K562 (cell line): ENCODE measurements around the gene ADGRF5. TPM values are rescaled to one million over a fixed set of nuclear protein-coding genes. Genes with fewer than 3 reads are reported as not detected.

ENCODE experiments used
- DPF2 ChIP-seq: fragments of 450-650 bp; IDR thresholded peaks from 2 replicates; pipeline ENCODE4 v1.6.1; 2016
- GMEB1 ChIP-seq: fragments of 250-450 bp; sonication (Bioruptor Pico); IDR thresholded peaks from 2 replicates; pipeline ENCODE4 v1.4.0; 2020; ENCODE audit warnings: mild to moderate bottlenecking
- HDAC6 ChIP-seq: IDR thresholded peaks from 2 replicates; pipeline ENCODE4 v1.6.1; 2012; ENCODE audit warnings: low read depth, mild to moderate bottlenecking, control low read depth, inconsistent platforms, low read length, moderate library complexity
- HIVEP1 ChIP-seq: fragments of 250-450 bp; sonication (Bioruptor Pico); IDR thresholded peaks from 2 replicates; pipeline ENCODE4 v1.4.0; 2020; ENCODE audit warnings: mild to moderate bottlenecking
- KLF10 ChIP-seq: fragments of 250-450 bp; sonication (Bioruptor Pico); IDR thresholded peaks from 2 replicates; pipeline ENCODE4 v1.6.1; 2021; ENCODE audit warnings: matching md5 sums
- LARP7 ChIP-seq: fragments of 450-650 bp; IDR thresholded peaks from 2 replicates; pipeline ENCODE4 v1.6.1; 2016
- MCM7 ChIP-seq, 2 experiments: fragments of 450-650 bp; IDR thresholded peaks; 2 replicates each; pipeline ENCODE4 v1.6.1; 2016 to 2018
- RB1 ChIP-seq: fragments of 450-650 bp; IDR thresholded peaks from 2 replicates; pipeline ENCODE4 v1.6.1; 2017; ENCODE audit warnings: low read depth, mild to moderate bottlenecking
- RFX1 ChIP-seq: fragments of 450-650 bp; IDR thresholded peaks from 2 replicates; pipeline ENCODE4 v1.6.1; 2016; ENCODE audit warnings: mild to moderate bottlenecking, moderate library complexity
- SMC3 ChIP-seq: conservative IDR thresholded peaks from 2 replicates; pipeline ENCODE4 v1.6.1; 2011; ENCODE audit warnings: low read depth, low read length, improper control_type of control experiment; ENCODE audit not compliant: insufficient read depth
- SOX6 ChIP-seq: fragments of 450-650 bp; IDR thresholded peaks from 2 replicates; pipeline ENCODE4 v1.6.1; 2014; ENCODE audit warnings: mild to moderate bottlenecking
- TSC22D4 ChIP-seq: fragments of 450-650 bp; IDR thresholded peaks from 2 replicates; pipeline ENCODE4 v1.6.1; 2016; ENCODE audit warnings: missing genetic modification characterization, missing biosample characterization, control low read depth
- U2AF2 ChIP-seq: fragments of 200-400 bp; formaldehyde crosslinking; optimal IDR thresholded peaks from 2 replicates; pipeline ENCODE3; 2017; ENCODE audit warnings: low read depth, mild to moderate bottlenecking, low read length
- ZC3H11A ChIP-seq: IDR thresholded peaks from 2 replicates; pipeline ENCODE4 v1.6.1; 2012; ENCODE audit warnings: low read depth, low read length, improper control_type of control experiment
- ZNF639 ChIP-seq, 2 experiments: fragments of 200-800 bp in 1 of 2; sonication (Bioruptor generic) in 1 of 2; sonication (generic) in 1 of 2; formaldehyde crosslinking in 1 of 2; IDR thresholded peaks in 1 of 2; conservative IDR thresholded peaks in 1 of 2; 2 replicates each; pipeline versions ENCODE4 v1.5.0 to v1.6.1; 2016 to 2020; ENCODE audit warnings: missing compliant biosample characterization in 1 of 2, missing genetic modification characterization in 1 of 2, missing genetic modification reagents in 1 of 2
- polyA plus RNA-seq, 8 experiments: library from polyadenylated mRNA; depleted of rRNA in 4 of 8; stranded (reverse) in 5 of 8; unstranded in 3 of 8; fragments of >200 nt; fragmentation: Nextera tagmentation in 2 of 8; fragmentation: Illumina TruSeq in 1 of 8; extraction: Ambion mirVana in 2 of 8; extraction: Trizol in 1 of 8; gene quantifications; 2 replicates each; pipeline versions ENCODE4 v1.2.1 to v1.2.3, GENCODE V29; 2011 to 2014; ENCODE audit warnings: inconsistent platforms in 1 of 8, missing spikeins in 1 of 8
- total RNA-seq, 7 experiments: library from RNA; depleted of rRNA in 6 of 7; stranded (reverse); fragments of >200 nt in 6 of 7; fragmentation: Illumina TruSeq in 2 of 7; extraction: Trizol in 2 of 7; gene quantifications; 2 replicates each; pipeline versions ENCODE4 v1.2.1 to v1.2.3, GENCODE V29; 2011 to 2021; ENCODE audit warnings: low replicate concordance in 1 of 7
- TF ChIP-seq, protein P1 (sequence below): sonication (generic); formaldehyde crosslinking; IDR thresholded peaks from 2 replicates; pipeline ENCODE4 v1.8.0; 2022; ENCODE audit warnings: missing genetic modification reagents, mild to moderate bottlenecking, borderline replicate concordance
- TF ChIP-seq, protein P2 (sequence below): fragments of 450-650 bp; formaldehyde crosslinking; IDR thresholded peaks from 2 replicates; pipeline ENCODE4 v1.4.0; 2020; ENCODE audit warnings: mild to moderate bottlenecking, moderate library complexity

Gene ADGRF5
- total and polyA plus RNA-seq, 9 of the 15 experiments (the other 6 are each of a cell fraction or from before 2014, with no cell fraction given), result 0.07 TPM; not detected in 8

- TF ChIP-seq, protein P1, sequence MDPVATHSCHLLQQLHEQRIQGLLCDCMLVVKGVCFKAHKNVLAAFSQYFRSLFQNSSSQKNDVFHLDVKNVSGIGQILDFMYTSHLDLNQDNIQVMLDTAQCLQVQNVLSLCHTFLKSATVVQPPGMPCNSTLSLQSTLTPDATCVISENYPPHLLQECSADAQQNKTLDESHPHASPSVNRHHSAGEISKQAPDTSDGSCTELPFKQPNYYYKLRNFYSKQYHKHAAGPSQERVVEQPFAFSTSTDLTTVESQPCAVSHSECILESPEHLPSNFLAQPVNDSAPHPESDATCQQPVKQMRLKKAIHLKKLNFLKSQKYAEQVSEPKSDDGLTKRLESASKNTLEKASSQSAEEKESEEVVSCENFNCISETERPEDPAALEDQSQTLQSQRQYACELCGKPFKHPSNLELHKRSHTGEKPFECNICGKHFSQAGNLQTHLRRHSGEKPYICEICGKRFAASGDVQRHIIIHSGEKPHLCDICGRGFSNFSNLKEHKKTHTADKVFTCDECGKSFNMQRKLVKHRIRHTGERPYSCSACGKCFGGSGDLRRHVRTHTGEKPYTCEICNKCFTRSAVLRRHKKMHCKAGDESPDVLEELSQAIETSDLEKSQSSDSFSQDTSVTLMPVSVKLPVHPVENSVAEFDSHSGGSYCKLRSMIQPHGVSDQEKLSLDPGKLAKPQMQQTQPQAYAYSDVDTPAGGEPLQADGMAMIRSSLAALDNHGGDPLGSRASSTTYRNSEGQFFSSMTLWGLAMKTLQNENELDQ (CRISPR knock-in tag), result no peak
- no peak for TF ChIP-seq HDAC6
- no peak for TF ChIP-seq LARP7
- no peak for TF ChIP-seq HIVEP1 (CRISPR knock-in tag)
- TF ChIP-seq, protein P2, sequence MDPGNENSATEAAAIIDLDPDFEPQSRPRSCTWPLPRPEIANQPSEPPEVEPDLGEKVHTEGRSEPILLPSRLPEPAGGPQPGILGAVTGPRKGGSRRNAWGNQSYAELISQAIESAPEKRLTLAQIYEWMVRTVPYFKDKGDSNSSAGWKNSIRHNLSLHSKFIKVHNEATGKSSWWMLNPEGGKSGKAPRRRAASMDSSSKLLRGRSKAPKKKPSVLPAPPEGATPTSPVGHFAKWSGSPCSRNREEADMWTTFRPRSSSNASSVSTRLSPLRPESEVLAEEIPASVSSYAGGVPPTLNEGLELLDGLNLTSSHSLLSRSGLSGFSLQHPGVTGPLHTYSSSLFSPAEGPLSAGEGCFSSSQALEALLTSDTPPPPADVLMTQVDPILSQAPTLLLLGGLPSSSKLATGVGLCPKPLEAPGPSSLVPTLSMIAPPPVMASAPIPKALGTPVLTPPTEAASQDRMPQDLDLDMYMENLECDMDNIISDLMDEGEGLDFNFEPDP (CRISPR knock-in tag), result no peak
- TF ChIP-seq DPF2, result no peak
- no peak for TF ChIP-seq U2AF2
- TF ChIP-seq SMC3, result peak; percentile 80
- no peak for TF ChIP-seq GMEB1 (CRISPR knock-in tag)
- no peak for TF ChIP-seq ZC3H11A
- no peak for TF ChIP-seq RFX1
- TF ChIP-seq TSC22D4 (tag), result no peak
- no peak for TF ChIP-seq ZNF639 (CRISPR knock-in tag; conservative IDR thresholded peaks at IDR 0.05 in 1 of 2, IDR thresholded peaks at IDR 0.05 in 1 of 2)
- TF ChIP-seq RB1, result 0 out of 2 replicates have a peak, but pooled peaks have one; percentile 26
- TF ChIP-seq KLF10, result no peak
- no peak for TF ChIP-seq SOX6
- no peak for TF ChIP-seq MCM7 (IDR thresholded peaks at IDR 0.05)
Observed at GRCh38 chr6:46848684-46849360, 72.9 kb downstream of the ADGRF5 start (continued).
